Right atrium auricular region (tissue), 2 donors: ENCODE measurements around the gene MED9. TPM values are rescaled to one million over a fixed set of nuclear protein-coding genes. Genes with fewer than 3 reads are reported as not detected.

ENCODE experiments used
- DNase-seq: peaks from one replicate; pipeline ENCODE4 v3.0.0-alpha.2; 2019; ENCODE audit warnings: low spot score
- H3K27ac ChIP-seq, 2 donors: fragments of 200-600 bp; sonication (generic); 1 replicate in 1 of 2; 2 replicates in 1 of 2; pipeline ENCODE4 v1.5.1; 2016 to 2019
- H3K27me3 ChIP-seq, 2 donors: fragments of 200-600 bp; sonication (generic); one replicate each; pipeline versions ENCODE4 v1.5.1 to v1.6.0; 2017 to 2019
- H3K36me3 ChIP-seq: fragments of 200-600 bp; sonication (generic); one replicate; pipeline ENCODE4 v1.5.1; 2016
- H3K4me1 ChIP-seq, 2 donors: fragments of 200-600 bp; sonication (generic); one replicate each; pipeline versions ENCODE4 v1.5.1 to v1.6.0; 2017 to 2019
- H3K4me3 ChIP-seq, 2 donors: fragments of 200-600 bp; sonication (generic); 1 replicate in 1 of 2; 2 replicates in 1 of 2; pipeline ENCODE4 v1.5.1; 2017 to 2019; ENCODE audit warnings: mild to moderate bottlenecking in 1 of 2, moderate library complexity in 1 of 2
- H3K9me3 ChIP-seq, 2 donors: fragments of 200-600 bp; sonication (generic); one replicate each; pipeline ENCODE4 v1.5.1; 2019
- CTCF ChIP-seq, 2 donors: fragments of 200-600 bp; sonication (generic); IDR thresholded peaks; one replicate each; pipeline ENCODE4 v1.5.1; 2019; ENCODE audit warnings: antibody characterized with exemption in 2 of 2
- total RNA-seq, 2 donors: library from RNA; depleted of rRNA; stranded (reverse); fragments of >200 nt; gene quantifications; one replicate each; pipeline ENCODE4 v1.1.0, GENCODE V29; 2016

MED9 gene
- total RNA-seq, 2 donors from 2014 or later = 36.7 to 41.0 TPM

DNA sequence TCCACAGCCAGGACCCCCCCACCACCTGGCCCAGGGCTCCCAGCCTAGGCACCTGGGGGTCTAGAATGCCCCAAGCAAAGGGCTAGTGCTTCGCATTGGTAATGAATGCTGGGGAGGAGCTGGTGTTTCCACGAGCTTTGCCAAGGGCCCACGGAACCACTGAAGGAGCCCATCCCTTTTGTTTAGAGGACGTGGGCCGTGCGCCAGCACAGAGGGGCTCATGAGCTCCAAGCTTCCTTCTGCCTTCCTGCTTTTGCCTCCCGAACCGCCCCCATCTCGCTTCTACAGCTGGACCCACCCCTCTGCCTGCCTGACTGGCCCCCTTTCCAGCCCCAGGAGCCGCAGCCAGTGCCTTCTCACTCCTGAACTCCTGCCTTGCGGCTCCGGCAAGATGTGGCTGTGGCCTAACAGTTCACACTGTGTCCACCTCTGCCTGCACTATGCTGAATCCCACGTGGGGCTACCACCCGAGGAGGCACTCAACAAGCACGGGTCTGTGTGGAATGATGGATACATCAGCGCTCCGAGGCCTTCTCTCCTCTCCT is 51.2 kb downstream of the MED9 start:
- no peaks in the 10 kb centered on the region for H3K27me3 ChIP-seq
- peaks cover 0 to 39% of the 10 kb centered on the region in 2 donors for H3K4me1 ChIP-seq
- no peaks in the 10 kb centered on the region for H3K9me3 ChIP-seq
- DNase-seq = no peak
- no peak for TF ChIP-seq CTCF (IDR thresholded peaks at IDR 0.05)
- H3K4me3 ChIP-seq = no peak overlapping the region
- H3K27ac ChIP-seq = peak overlapping the region; percentile 75 to 87
- no peaks in the 10 kb centered on the region for H3K36me3 ChIP-seq

- no peaks in the 10 kb centered on the region for H3K27me3 ChIP-seq
- H3K9me3 ChIP-seq = no peaks in the 10 kb centered on the region
- peaks cover 0 to 39% of the 10 kb centered on the region in 2 donors for H3K4me1 ChIP-seq
- no peak for TF ChIP-seq CTCF (IDR thresholded peaks at IDR 0.05)
- H3K4me3 ChIP-seq = no peak overlapping the region
- H3K27ac ChIP-seq = peak overlapping the region; percentile 75 to 87
- H3K36me3 ChIP-seq = no peaks in the 10 kb centered on the region
- no peak for DNase-seq
Measured at GRCh38 chr17:17528696-17529652, 52.2 kb downstream of the MED9 start.

GRCh38 chr17:17531156-17531555 is 54.4 kb downstream of the MED9 start:
- no peaks in the 10 kb centered on the region for H3K9me3 ChIP-seq
- TF ChIP-seq CTCF (IDR thresholded peaks at IDR 0.05) = no peak
- no peaks in the 10 kb centered on the region for H3K36me3 ChIP-seq
- H3K4me3 ChIP-seq = no peak overlapping the region
- no peak overlapping the region for H3K27ac ChIP-seq
- DNase-seq = no peak
- peaks cover 0 to 40% of the 10 kb centered on the region in 2 donors for H3K4me1 ChIP-seq
- no peaks in the 10 kb centered on the region for H3K27me3 ChIP-seq

DNA sequence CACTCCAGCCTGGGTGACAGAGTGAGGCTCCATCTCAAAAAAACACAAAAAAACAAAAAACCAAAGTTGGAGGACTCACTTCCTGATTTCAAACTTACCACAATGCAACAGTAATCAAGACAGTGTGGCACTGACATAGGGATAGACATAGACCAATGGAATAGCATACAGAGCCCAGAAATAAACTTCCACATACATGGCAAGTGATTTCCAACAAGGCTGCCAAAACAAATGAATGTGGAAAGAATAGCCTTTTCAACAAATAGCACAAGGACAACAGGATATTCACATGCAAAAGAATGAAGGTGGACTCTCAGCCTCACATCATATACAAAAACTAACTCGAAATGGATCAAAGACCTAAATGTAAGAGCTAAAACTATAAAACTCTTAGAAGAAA is 56.2 kb downstream of the MED9 start:
- no peak for TF ChIP-seq CTCF (IDR thresholded peaks at IDR 0.05)
- Histone ChIP-seq H3K27me3 (no peaks in the 10 kb centered on the region), H3K36me3 (no peaks in the 10 kb centered on the region), H3K9me3 (no peaks in the 10 kb centered on the region), H3K27ac (no peak overlapping the region), H3K4me3 (no peak overlapping the region), H3K4me1 (peaks cover 0 to 41% of the 10 kb centered on the region in 2 donors)
- DNase-seq = no peak

DNA sequence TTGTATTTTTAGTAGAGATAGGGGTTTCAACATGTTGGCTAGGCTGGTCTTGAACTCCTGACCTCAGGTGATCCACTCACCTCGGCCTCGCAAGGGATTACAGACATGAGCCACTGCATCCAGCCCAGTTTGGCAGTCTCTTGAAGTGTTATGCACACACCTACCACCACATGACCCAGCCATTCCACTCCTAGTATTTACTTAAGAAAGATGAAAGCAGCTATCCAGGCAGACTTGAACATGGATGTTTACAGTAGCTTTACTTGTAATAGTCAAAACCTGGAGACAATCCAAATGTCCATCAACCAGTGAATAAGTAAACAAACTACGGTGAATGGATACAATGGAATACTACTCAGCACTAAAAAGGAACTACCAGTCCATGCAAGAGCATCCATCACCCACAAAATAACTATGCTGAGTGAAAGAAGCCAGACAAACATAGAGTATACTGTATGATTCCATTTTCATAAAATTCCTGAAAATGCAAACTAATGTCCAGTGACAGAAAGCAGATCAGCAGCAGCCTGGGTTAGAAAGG is 57.2 kb downstream of the MED9 start:
- H3K27me3 ChIP-seq = no peaks in the 10 kb centered on the region
- H3K9me3 ChIP-seq = no peaks in the 10 kb centered on the region
- no peak overlapping the region for H3K4me3 ChIP-seq
- TF ChIP-seq CTCF (IDR thresholded peaks at IDR 0.05) = no peak
- H3K27ac ChIP-seq = peak overlapping the region in 1 of 2 donors; percentile 94
- DNase-seq = no peak
- no peaks in the 10 kb centered on the region for H3K36me3 ChIP-seq
- H3K4me1 ChIP-seq = peaks cover 0 to 40% of the 10 kb centered on the region in 2 donors
